Raji (cell line): ENCODE results near the gene SETBP1.

Experiments used
- POLR2A ChIP-seq: IDR thresholded peaks from 2 replicates; pipeline ENCODE4 v1.6.1; 2011; ENCODE audit warnings: low read depth, low read length, control low read depth; ENCODE audit not compliant: insufficient read depth

SETBP1 gene

DNA sequence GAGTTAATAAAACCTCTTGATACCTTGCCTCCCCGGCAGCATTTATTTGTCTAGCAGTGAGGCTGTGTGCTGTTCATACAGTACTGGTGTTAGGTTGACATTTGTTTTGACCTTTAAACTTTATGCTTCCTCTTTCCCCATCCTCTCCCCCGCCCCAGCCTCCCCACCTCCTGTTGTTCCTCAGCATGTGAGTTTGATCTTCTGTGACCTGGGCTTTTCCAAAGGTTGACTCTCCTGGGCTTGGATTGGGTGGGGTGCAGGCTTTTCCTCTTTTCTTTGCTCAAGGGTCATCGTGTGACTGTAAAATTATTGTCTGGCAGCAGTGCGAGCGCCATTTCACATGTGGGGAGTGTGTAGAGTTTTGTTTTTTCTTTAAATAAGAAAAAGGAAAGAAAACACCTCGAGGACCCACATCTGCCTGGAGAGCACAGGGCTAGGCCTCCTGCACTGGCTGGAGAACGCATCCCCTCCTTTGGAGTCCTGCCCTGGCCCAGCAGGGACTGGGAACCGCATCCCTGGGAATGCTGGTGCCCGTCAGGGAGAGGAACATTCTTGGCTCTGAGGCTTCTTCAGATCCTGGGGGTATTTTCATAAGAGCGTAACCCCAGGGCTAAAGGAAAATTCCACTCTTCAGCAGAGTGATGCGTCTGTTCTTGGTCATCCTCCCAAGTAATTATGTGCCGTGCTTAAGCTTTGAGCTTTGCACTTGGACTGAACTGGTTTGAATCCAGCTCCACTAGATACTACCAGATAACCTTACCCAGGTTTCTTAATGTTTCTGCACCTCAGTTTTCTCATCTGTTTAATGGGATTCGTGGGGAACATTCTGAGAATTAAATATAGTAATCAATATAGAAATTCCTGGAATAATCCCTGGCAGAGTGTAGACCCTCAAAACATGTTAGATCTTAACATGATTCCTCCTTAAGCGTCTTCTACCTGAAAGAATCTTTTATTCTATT lies 91.5 kb downstream of the SETBP1 start:
- no peak for TF ChIP-seq POLR2A

DNA sequence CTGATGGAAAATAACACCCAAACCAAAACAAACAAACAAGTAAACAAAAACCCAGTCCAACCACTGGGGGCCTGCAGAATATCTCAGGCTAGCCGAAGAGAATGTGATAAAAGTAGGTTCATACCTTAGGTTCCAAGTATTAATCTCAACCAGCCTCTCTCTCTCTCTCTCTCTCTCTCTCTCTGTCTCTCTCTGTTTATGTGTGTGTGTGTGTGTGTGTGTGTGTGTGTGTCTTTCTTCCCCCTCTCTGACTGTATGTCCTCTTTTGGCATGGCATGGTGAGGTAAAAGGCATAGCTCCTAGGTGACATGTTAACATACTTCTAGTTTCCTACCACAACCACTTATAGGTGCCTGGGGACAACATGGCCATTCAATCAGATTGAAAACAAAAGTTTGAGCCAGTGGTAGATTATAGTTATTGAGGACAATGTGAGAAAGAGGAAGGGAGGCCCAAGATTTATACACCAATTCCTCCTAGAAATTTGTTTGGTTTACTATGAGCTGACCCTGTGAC lies 93.0 kb downstream of the SETBP1 start:
- no peak for TF ChIP-seq POLR2A

DNA sequence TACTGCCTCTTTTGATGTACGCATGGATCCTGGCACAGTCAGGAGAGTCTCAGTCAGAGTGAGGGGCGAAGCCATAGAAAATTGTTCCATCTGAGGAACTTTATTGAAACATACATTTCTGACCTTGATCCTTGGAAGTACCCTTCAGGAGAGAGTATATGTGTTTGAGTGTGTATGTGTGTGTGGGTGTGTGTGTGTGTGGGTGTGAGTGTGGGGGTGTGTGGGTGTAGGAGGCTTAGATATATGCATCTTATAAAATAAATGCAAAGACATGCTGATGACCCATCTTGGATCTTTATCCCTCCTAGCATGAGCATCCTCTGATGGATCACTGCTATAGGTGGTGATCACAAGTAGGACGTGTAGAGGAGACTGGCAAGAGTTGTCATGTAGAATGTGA lies 93.5 kb downstream of the SETBP1 start:
- TF ChIP-seq POLR2A: no peak

DNA sequence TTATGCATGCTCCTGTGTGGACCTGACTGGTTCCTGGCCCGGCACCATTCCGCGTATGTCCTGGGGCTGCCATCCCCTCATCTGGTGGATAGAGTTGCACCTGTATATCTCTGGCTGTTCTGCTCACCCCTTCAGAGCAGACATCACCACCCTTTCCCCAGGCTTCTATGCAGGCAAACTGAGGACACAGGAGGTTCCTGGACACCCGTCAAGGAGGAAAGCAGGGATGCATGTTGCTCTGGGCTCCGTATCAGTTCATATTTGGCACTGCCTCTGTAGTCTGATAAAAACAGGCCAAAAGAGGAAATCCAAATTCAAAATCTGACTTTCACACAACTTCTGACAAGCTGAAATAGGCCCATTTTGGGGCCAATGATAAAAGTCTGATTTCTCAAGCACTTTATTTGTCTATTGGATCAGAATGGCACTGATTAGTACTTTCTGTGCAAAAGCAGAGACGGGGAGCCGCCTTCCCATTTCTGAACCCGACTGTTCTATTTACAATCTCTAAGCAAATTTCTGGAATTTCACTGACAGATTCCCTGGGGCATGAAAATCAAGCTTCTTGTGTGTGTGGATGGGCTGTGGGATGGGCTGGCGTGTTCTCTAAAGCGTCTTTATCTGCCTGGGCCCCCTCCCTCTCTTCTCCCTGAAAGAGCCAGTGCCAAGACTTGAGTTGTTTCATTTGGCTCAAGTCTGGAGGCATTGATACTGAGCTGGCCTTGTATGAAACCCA lies 96.9 kb downstream of the SETBP1 start:
- no peak for TF ChIP-seq POLR2A

DNA sequence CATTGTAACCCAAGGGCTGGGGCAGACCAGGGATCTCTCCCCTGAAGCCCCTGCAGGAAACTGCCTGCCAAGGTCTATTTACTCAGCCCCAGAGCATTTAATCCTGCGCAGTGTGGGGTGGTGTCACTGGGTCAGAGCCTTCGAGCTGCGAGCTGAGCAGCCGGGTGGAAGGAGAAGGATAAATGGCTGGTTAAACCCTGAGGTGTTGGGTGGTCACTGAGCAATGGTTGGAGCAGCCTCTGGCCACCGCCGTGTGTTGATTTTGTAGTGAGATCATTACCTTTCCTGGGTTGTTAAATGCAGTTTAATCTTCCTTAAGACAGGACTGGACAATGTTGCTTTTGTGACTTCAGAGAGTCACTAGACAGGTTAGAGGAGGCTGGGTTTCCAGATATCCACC lies 98.1 kb downstream of the SETBP1 start:
- TF ChIP-seq POLR2A: no peak

DNA sequence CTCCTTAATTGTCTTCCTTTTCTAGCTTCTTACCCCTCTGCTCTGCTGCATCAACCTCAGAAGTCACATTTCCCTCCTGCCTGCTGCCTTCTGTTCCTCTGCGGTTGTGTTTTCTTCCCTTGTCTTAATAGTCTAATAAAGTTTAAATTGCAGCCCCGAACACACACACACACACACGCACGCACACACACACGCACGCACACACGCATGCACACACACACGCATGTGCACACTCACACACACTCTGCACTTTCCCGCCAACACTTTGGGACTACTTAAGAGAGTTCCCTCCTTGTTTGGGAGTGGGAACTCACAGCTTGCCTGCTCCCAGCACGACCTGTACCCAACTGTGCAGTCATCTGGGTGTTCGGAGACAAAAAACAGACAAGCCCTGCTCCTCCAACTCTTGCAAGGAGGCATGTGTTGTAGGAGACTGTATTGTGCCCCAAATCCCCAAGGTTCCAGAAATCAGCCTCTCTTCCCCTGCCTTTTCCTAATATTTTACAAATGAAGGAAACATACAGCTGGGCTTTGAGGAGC lies 99.1 kb downstream of the SETBP1 start:
- no peak for TF ChIP-seq POLR2A

DNA sequence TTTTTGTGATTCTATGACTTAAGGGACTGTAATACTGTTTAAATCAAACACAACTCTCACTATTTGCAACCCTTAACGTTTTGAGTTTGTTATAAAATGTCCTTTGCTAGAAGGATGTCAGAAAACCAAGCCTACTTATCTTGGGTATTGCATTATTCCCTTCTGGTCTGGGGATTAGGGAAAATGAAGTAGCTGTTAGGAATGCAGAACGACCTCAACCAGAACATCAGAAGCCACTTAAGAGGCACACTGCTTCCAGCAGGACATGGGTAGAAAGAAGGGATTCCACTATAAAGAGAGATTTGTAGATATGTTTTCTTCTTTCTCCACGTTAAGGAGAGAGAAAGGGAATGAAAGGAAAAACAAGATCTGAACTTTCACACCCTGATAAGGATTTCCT lies 101.2 kb downstream of the SETBP1 start:
- TF ChIP-seq POLR2A: no peak

DNA sequence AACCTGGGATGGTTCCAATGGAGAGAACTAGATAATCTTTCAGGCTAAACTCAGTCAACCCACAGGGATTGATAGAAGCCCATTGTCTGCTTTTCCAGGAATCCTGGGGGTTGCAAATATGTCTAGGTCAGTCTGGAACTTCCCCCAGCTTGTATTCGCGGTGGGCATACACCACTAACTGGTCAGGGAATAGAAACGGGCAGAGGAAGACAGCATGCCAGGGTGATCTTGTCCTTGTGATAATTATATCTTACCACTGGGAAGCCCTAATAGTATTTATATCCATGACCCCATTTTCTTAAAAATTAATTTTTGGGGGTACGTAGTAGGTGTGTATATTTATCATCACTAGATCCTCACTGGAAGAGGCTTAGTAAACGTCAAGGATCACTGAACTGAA lies 101.9 kb downstream of the SETBP1 start:
- TF ChIP-seq POLR2A: no peak

DNA sequence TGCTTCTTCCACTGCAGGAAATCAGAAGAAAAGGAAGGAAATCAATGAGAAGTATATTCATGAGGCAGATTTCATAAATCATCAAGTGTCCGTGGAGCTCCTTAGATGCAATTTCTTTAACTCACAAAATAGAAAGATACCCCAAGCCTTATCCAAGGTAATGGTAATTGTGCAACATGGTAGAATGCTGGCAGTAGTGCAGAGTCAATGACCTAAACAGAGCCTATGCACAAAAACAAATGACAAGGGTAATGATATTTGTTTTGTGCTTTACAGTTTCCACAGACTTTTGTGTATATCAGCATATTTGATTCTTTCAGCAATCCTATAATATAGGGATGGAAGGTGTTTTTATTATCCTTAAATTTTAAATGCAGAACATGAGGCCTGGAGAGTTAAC lies 102.7 kb downstream of the SETBP1 start:
- no peak for TF ChIP-seq POLR2A

DNA sequence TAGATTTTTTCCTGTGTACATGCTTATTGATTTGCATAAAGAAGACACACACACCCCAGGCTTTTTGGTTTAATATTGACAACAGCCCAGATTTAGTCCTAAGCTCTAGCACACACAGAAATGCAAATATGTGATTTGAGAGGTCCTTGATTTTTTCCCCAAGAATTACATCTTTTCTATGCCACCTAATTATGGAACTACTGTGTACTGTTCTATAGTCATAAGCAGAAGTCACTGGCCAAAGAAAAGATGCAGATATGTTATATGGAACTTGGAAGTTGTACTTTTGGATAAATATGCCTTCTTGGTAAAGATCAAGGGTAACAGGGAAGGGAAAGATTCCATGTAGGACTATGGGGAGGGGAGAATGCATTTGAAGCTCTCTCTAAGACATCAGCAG lies 105.6 kb downstream of the SETBP1 start:
- no peak for TF ChIP-seq POLR2A

DNA sequence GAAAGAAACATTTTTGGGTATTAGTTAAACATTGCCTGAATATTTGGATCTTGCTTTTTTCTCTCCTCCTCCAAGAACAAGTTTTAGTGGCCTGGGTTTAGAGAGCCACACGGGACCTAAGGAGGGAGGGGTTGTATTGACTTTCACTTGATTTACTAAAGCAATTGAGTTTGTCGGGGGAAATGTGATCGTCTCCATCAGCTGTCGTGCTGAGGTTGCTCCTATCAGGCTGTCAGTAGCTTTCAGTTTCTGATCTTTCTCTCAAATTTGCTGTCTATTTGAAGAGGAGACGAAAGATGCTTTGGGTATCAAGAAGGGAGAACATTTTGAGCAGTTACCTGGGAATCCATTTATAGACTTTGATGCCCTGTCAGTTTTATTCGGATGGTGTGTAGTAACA lies 106.0 kb downstream of the SETBP1 start:
- no peak for TF ChIP-seq POLR2A

DNA sequence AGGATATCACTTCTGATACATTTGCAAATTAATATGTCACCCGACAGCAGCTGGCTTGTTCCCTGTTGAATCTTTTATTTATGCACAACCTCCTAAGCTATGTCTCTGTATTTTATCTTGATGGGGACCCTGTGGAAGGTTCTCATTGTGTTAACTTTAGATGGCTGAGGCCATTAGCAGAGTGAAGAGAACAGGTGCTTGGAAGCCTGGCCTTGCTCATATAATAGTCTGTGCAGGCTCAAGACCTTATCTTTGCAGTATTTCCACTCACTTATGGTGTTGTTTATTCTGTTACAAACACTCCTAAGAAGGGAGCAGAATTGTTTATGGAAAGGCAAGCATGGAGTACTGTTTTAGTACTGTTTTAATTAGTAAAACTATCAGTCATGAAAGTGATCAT lies 107.6 kb downstream of the SETBP1 start:
- TF ChIP-seq POLR2A: no peak

DNA sequence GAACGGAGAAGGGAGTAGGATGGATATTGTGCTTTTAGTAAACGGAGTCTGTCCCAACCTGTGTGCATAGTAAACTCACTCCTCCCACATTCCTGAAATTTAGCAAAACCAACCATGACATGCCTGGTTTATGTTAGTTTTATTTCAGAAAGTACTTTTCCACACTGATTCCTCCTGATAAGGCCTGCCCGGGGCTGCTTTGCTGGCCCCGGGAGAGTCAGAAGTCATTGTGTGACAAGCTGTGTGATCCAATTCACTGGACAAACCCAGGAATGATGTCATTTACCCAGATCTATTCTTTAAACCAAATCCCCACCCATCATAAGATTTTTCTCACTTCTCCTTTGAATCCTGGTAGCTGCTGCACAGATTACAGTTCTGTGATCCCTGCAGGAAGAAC lies 109.0 kb downstream of the SETBP1 start:
- TF ChIP-seq POLR2A: no peak

DNA sequence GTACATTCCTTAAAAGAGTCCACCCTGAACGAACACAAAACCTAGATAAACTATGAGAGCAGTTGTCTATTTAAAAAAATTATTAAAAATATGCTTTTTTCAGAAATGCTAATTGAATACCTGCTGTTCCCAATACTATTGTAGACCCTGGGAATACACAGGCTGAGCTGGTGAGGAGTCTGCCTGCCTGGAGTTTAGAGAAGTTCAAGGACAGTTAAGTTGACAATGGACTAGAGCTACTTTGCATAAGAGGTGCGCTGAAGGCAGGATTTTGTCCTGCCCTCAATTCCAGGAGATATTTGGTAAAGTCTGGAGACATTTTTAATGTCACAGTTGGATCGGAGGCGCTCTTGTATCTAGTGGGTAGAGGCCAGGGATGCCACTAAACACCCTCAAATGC lies 110.2 kb downstream of the SETBP1 start:
- TF ChIP-seq POLR2A: no peak

DNA sequence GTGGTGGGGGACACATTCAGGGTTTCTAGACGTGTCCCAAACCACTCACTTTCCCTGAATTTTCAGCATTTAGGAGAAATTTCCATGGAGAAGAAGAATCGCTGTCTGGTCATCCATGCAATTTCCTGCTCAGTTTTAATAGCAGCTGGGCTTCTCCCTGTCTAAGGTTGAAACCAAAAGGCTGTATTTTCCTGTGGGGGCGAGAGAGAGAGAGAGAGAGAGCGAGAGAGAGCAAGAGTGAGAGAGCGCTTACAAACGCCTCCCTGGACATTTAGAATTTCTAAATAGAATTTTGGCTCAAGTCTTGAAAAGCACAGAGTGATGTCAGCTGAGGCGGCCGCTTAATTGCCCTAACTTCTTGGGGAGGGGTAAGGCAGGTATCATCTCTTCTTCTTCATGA lies 110.8 kb downstream of the SETBP1 start:
- TF ChIP-seq POLR2A: no peak
